HL-60 (cell line): ENCODE measurements around the gene FMN1.

ENCODE experiments used
- DNase-seq, 2 experiments: peaks; one replicate each; pipeline ENCODE4 v3.0.0-alpha.2; 2010 to 2020; ENCODE audit warnings: low read depth in 1 of 2, low spot score in 1 of 2
- H3K27ac ChIP-seq: fragments of 250-450 bp; sonication (Bioruptor Pico); replicated peaks from 2 replicates; pipeline ENCODE4 v1.5.1; 2020; ENCODE audit warnings: mild to moderate bottlenecking, moderate library complexity
- H3K27me3 ChIP-seq: fragments of 250-450 bp; sonication (Bioruptor Pico); 2 replicates; pipeline ENCODE4 v1.5.1; 2021; ENCODE audit warnings: mild to moderate bottlenecking, moderate library complexity; ENCODE audit not compliant: insufficient read depth, poor library complexity, severe bottlenecking
- H3K4me3 ChIP-seq: replicated peaks from 2 replicates; pipeline ENCODE4 v1.5.1; 2011; ENCODE audit warnings: mild to moderate bottlenecking, control low read depth, low read length; ENCODE audit not compliant: insufficient read depth
- GABPA ChIP-seq: IDR thresholded peaks from 2 replicates; pipeline ENCODE4 v1.6.1; 2012; ENCODE audit warnings: low read depth
- POLR2AphosphoS5 ChIP-seq: IDR thresholded peaks from 2 replicates; pipeline ENCODE4 v1.6.1; 2012; ENCODE audit warnings: low read depth
- SPI1 ChIP-seq: IDR thresholded peaks from 2 replicates; pipeline ENCODE4 v1.6.1; 2012; ENCODE audit warnings: low read depth, mild to moderate bottlenecking, borderline replicate concordance
- TF ChIP-seq, protein P1 (sequence below): IDR thresholded peaks from 2 replicates; pipeline ENCODE4 v1.6.1; 2012; ENCODE audit warnings: low read depth; ENCODE audit not compliant: insufficient replicate concordance
- TF ChIP-seq, protein P2 (sequence below): IDR thresholded peaks from one replicate; pipeline ENCODE4 v1.5.1; 2011; ENCODE audit warnings: low read length, control low read depth, inconsistent platforms; ENCODE audit not compliant: insufficient read depth

FMN1 gene

DNA sequence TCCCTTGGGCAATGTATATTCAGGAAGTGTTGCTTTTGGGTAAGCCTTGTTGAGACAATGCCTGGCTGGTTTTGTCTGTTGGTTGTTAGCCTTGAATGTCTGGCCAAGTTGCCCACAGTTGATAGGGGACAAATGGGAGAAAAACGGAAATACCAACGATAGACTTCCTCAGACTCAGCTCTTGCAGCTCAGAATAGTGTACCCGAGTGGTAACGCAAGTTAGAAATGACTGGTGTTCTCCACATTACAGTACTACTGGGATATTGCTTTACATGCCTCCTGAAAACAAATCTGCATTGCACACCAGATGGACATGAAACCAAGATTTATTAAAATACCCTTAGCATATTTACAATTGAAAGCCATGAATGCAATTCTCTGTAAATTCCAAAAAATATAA lies 429.3 kb downstream of the FMN1 start:
- no peak overlapping the region for H3K4me3 ChIP-seq
- H3K27ac ChIP-seq = no peak overlapping the region
- no peak for TF ChIP-seq GABPA
- TF ChIP-seq POLR2AphosphoS5 = no peak
- TF ChIP-seq, protein P1, sequence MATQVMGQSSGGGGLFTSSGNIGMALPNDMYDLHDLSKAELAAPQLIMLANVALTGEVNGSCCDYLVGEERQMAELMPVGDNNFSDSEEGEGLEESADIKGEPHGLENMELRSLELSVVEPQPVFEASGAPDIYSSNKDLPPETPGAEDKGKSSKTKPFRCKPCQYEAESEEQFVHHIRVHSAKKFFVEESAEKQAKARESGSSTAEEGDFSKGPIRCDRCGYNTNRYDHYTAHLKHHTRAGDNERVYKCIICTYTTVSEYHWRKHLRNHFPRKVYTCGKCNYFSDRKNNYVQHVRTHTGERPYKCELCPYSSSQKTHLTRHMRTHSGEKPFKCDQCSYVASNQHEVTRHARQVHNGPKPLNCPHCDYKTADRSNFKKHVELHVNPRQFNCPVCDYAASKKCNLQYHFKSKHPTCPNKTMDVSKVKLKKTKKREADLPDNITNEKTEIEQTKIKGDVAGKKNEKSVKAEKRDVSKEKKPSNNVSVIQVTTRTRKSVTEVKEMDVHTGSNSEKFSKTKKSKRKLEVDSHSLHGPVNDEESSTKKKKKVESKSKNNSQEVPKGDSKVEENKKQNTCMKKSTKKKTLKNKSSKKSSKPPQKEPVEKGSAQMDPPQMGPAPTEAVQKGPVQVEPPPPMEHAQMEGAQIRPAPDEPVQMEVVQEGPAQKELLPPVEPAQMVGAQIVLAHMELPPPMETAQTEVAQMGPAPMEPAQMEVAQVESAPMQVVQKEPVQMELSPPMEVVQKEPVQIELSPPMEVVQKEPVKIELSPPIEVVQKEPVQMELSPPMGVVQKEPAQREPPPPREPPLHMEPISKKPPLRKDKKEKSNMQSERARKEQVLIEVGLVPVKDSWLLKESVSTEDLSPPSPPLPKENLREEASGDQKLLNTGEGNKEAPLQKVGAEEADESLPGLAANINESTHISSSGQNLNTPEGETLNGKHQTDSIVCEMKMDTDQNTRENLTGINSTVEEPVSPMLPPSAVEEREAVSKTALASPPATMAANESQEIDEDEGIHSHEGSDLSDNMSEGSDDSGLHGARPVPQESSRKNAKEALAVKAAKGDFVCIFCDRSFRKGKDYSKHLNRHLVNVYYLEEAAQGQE = no peak
- no peak for TF ChIP-seq SPI1
- TF ChIP-seq, protein P2, sequence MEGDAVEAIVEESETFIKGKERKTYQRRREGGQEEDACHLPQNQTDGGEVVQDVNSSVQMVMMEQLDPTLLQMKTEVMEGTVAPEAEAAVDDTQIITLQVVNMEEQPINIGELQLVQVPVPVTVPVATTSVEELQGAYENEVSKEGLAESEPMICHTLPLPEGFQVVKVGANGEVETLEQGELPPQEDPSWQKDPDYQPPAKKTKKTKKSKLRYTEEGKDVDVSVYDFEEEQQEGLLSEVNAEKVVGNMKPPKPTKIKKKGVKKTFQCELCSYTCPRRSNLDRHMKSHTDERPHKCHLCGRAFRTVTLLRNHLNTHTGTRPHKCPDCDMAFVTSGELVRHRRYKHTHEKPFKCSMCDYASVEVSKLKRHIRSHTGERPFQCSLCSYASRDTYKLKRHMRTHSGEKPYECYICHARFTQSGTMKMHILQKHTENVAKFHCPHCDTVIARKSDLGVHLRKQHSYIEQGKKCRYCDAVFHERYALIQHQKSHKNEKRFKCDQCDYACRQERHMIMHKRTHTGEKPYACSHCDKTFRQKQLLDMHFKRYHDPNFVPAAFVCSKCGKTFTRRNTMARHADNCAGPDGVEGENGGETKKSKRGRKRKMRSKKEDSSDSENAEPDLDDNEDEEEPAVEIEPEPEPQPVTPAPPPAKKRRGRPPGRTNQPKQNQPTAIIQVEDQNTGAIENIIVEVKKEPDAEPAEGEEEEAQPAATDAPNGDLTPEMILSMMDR = no peak
- no peak for DNase-seq
- H3K27me3 ChIP-seq = no peaks in the 10 kb centered on the region

DNA sequence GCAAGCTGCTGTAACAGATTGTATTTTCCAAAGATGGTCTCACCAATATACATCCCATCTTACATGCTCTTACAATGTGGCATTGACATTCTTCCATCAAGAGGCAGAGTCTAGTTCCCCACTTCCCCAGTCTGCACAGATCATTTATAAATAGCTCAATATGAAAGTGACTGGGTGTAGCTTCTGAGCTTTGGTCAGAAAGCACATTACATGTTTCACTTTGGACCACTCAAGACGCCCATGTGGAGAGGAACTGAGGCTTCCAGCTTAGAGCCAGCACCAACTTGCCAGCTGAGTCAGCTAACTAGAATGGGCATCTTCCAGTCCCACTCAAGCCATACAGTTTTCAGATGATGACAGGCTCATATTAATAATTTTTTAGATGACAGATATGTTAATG lies 431.2 kb downstream of the FMN1 start:
- no peak for TF ChIP-seq POLR2AphosphoS5
- no peak for TF ChIP-seq GABPA
- TF ChIP-seq SPI1 = no peak
- TF ChIP-seq, protein P2 = no peak
- TF ChIP-seq, protein P1 = no peak
- no peak for DNase-seq
- no peaks in the 10 kb centered on the region for H3K27me3 ChIP-seq
- H3K27ac ChIP-seq = no peak overlapping the region
- no peak overlapping the region for H3K4me3 ChIP-seq

DNA sequence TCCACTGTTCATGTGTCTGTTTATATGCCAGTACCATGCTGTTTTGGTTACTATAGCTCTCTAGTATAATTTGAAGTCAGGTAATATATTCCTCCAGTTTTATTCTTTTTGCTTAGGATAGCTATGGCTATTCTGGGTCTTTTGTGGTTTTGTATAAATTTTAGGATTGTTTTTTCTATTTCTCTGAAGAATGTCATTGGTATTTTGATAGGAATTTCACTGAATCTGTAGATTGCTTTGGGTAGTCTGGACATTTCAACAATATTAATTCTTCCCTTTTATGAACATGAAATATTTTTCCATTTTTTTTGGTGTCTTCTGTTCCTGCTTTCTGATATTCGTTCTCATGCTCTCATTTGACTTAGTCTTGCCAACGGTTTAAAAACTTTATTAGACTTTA lies 437.1 kb downstream of the FMN1 start:
- no peak overlapping the region for H3K4me3 ChIP-seq
- no peaks in the 10 kb centered on the region for H3K27me3 ChIP-seq
- DNase-seq = no peak
- no peak overlapping the region for H3K27ac ChIP-seq
- no peak for TF ChIP-seq GABPA
- TF ChIP-seq POLR2AphosphoS5 = no peak
- TF ChIP-seq, protein P1 = no peak
- TF ChIP-seq SPI1 = no peak
- TF ChIP-seq, protein P2 = no peak
